ENCODE results near the gene TLK2. TPM values are rescaled to one million over a fixed set of nuclear protein-coding genes. Genes with fewer than 3 reads are reported as not detected.
"Not testable (repeated sequence)": the region's sequence is repeated elsewhere in the genome, so short reads cannot be mapped to it uniquely, and the experiment has no call there.

Gene TLK2
- total RNA-seq, 1 experiment from 2014 or later = 40.5 TPM

GRCh38 chr17:62552851-62553659, 74.4 kb downstream of the TLK2 start:
- not testable (repeated sequence) for H3K9me3 ChIP-seq (ENCODE audit: low read length); BruUV-seq (replicated peaks); H3F3A ChIP-seq (ENCODE audit: low read length, unreplicated experiment); H4K20me1 ChIP-seq (ENCODE audit: low read length); H3K9ac ChIP-seq (ENCODE audit: low read length); H2AFZ ChIP-seq (ENCODE audit: low read length); H3K27ac ChIP-seq (ENCODE audit: low read length); H3K9me2 ChIP-seq (replicated peaks; ENCODE audit: low read length); H3K4me1 ChIP-seq (ENCODE audit: insufficient read depth, low read length); H3K27me3 ChIP-seq (ENCODE audit: low read length); H3K36me3 ChIP-seq (ENCODE audit: low read depth, low read length)
- 0 out of 2 replicates have a peak, but pooled peaks cover 10% of the 10 kb centered on the region for H3K79me2 ChIP-seq (ENCODE audit: low read length)
- H3K4me3 ChIP-seq (ENCODE audit: low read length) = peak overlapping the region; percentile 46; the same call in 1 of the 2 replicates
- DNase-seq (peak; percentile 72), ATAC-seq (peak; percentile 98)
- ChIA-PET POLR2A (ENCODE audit: unreplicated experiment) (interaction anchor here (0.6 kb wide), 1 partner anchor 524 kb away, joined by 3 read pairs; no protein-coding TSS in a partner anchor), CTCF (interaction anchor here (0.6 to 1.1 kb wide), 9 partner anchors 27 to 150 kb away, joined by 3 to 9 read pairs (median 3); no protein-coding TSS in a partner anchor)
- TF ChIP-seq CTCF (conservative IDR thresholded peaks at IDR 0.05; ENCODE audit: low read depth, low read length) = peak; percentile 59
- peak overlapping the region; percentile 76 for H3K4me2 ChIP-seq (ENCODE audit: low read length)
- intact Hi-C loops (cut with micrococcal nuclease) = loop anchor here (1.0 kb wide), 1 partner anchor 39 kb away; no protein-coding TSS in a partner anchor

- CTCF ChIA-PET; H4K20me1 ChIP-seq (ENCODE audit: low read length); H3K9me2 ChIP-seq (replicated peaks; ENCODE audit: low read length); H3K27ac ChIP-seq (ENCODE audit: low read length); H3K27me3 ChIP-seq (ENCODE audit: low read length); DNase-seq; H3K9ac ChIP-seq (ENCODE audit: low read length); intact Hi-C loops (cut with micrococcal nuclease); H3K4me2 ChIP-seq (ENCODE audit: low read length); H3K9me3 ChIP-seq (ENCODE audit: low read length); H3F3A ChIP-seq (ENCODE audit: low read length, unreplicated experiment); BruUV-seq (replicated peaks); ATAC-seq; H3K4me3 ChIP-seq (ENCODE audit: low read length); H2AFZ ChIP-seq (ENCODE audit: low read length): not testable (repeated sequence)
- Histone ChIP-seq H3K4me1 (ENCODE audit: insufficient read depth, low read length) (peaks cover 22% of the 10 kb centered on the region), H3K36me3 (ENCODE audit: low read depth, low read length) (peaks cover 11% of the 10 kb centered on the region), H3K79me2 (ENCODE audit: low read length) (peaks cover 16% of the 10 kb centered on the region; the same call in 1 of the 2 replicates)
- POLR2A ChIA-PET (ENCODE audit: unreplicated experiment) = interaction anchor here (0.6 kb wide), 1 partner anchor 406 kb away, joined by 3 read pairs; no protein-coding TSS in a partner anchor
These were observed 78.9 kb downstream of the TLK2 start for GRCh38 chr17:62557532-62557931.

GRCh38 chr17:62558941-62559340, 80.3 kb downstream of the TLK2 start:
- H4K20me1 ChIP-seq (ENCODE audit: low read length); H3K9ac ChIP-seq (ENCODE audit: low read length); H3K27ac ChIP-seq (ENCODE audit: low read length); H3F3A ChIP-seq (ENCODE audit: low read length, unreplicated experiment); BruUV-seq (replicated peaks); intact Hi-C loops (cut with micrococcal nuclease); H3K4me3 ChIP-seq (ENCODE audit: low read length); H3K27me3 ChIP-seq (ENCODE audit: low read length); CTCF ChIA-PET; H3K9me3 ChIP-seq (ENCODE audit: low read length); H3K9me2 ChIP-seq (replicated peaks; ENCODE audit: low read length); H2AFZ ChIP-seq (ENCODE audit: low read length); POLR2A ChIA-PET (ENCODE audit: unreplicated experiment): not testable (repeated sequence)
- Histone ChIP-seq H3K36me3 (ENCODE audit: low read depth, low read length) (peaks cover 14% of the 10 kb centered on the region), H3K79me2 (ENCODE audit: low read length) (peaks cover 16% of the 10 kb centered on the region; the same call in 1 of the 2 replicates), H3K4me1 (ENCODE audit: insufficient read depth, low read length) (peaks cover 32% of the 10 kb centered on the region), H3K4me2 (ENCODE audit: low read length) (0 out of 2 replicates have a peak overlapping the region, but pooled peaks have one; percentile 31)
- DNase-seq (peak; percentile 49), ATAC-seq (peak; percentile 83)

- DNase-seq; H3K4me3 ChIP-seq (ENCODE audit: low read length); H3K9me3 ChIP-seq (ENCODE audit: low read length); H3K9me2 ChIP-seq (replicated peaks; ENCODE audit: low read length); H3K9ac ChIP-seq (ENCODE audit: low read length); BruUV-seq (replicated peaks); H3K27me3 ChIP-seq (ENCODE audit: low read length); POLR2A ChIA-PET (ENCODE audit: unreplicated experiment); H2AFZ ChIP-seq (ENCODE audit: low read length); H3K79me2 ChIP-seq (ENCODE audit: low read length); H3K27ac ChIP-seq (ENCODE audit: low read length); CTCF ChIA-PET; H3K4me2 ChIP-seq (ENCODE audit: low read length); ATAC-seq; H4K20me1 ChIP-seq (ENCODE audit: low read length): not testable (repeated sequence)
- peaks cover 14% of the 10 kb centered on the region for H3K36me3 ChIP-seq (ENCODE audit: low read depth, low read length)
- H3F3A ChIP-seq (ENCODE audit: low read length, unreplicated experiment) = peaks cover 18% of the 10 kb centered on the region
- H3K4me1 ChIP-seq (ENCODE audit: insufficient read depth, low read length) = peaks cover 47% of the 10 kb centered on the region
- intact Hi-C loops (cut with micrococcal nuclease) = loop anchor here (10.0 kb wide), 1 partner anchor 404 kb away; the partner anchor contains the start of gene TANC2
These were observed 82.3 kb downstream of the TLK2 start for GRCh38 chr17:62560971-62561370.

Data from PC-3 (cell line).